HUES48 (cell line): ENCODE data around the gene EVC.

Experiments used
- H3K27ac ChIP-seq: one replicate; pipeline ENCODE4 v1.7.0; 2013; ENCODE audit warnings: low read depth, low read length, inconsistent platforms
- H3K27me3 ChIP-seq: 2 replicates; pipeline ENCODE4 v1.6.1; 2013; ENCODE audit warnings: mild to moderate bottlenecking, low read length; ENCODE audit not compliant: control insufficient read depth, insufficient read depth
- H3K36me3 ChIP-seq: 2 replicates; pipeline ENCODE4 v1.6.1; 2013; ENCODE audit warnings: low read length; ENCODE audit not compliant: control insufficient read depth, insufficient read depth
- H3K4me1 ChIP-seq: 2 replicates; pipeline ENCODE4 v1.6.1; 2013; ENCODE audit warnings: mild to moderate bottlenecking, low read length; ENCODE audit not compliant: control insufficient read depth, insufficient read depth
- H3K4me3 ChIP-seq: 2 replicates; pipeline ENCODE4 v1.5.1; 2013; ENCODE audit warnings: mild to moderate bottlenecking, low read depth, low read length
- H3K9ac ChIP-seq: 2 replicates; pipeline ENCODE4 v1.6.1; 2013; ENCODE audit warnings: mild to moderate bottlenecking, low read depth, low read length, moderate library complexity
- H3K9me3 ChIP-seq: 2 replicates; pipeline ENCODE4 v1.6.1; 2013; ENCODE audit warnings: low read length; ENCODE audit not compliant: control insufficient read depth, insufficient read depth

Gene EVC

GRCh38 chr4:5774416-5775036 is 63.5 kb downstream of the EVC start:
- Histone ChIP-seq H3K27me3 (no peaks in the 10 kb centered on the region), H3K36me3 (peaks cover 4% of the 10 kb centered on the region; the same call in 1 of the 2 replicates), H3K9me3 (peaks cover 27% of the 10 kb centered on the region), H3K9ac (no peak overlapping the region), H3K4me3 (no peak overlapping the region), H3K4me1 (peaks cover 7% of the 10 kb centered on the region; the same call in 1 of the 2 replicates), H3K27ac (no peak overlapping the region)

GRCh38 chr4:5776510-5776909 is 65.5 kb downstream of the EVC start:
- no peak overlapping the region for H3K27ac ChIP-seq
- peaks cover 7% of the 10 kb centered on the region; the same call in 1 of the 2 replicates for H3K4me1 ChIP-seq
- H3K4me3 ChIP-seq, result no peak overlapping the region
- no peaks in the 10 kb centered on the region for H3K27me3 ChIP-seq
- peaks cover 19% of the 10 kb centered on the region for H3K9me3 ChIP-seq
- H3K36me3 ChIP-seq, result no peaks in the 10 kb centered on the region
- no peak overlapping the region for H3K9ac ChIP-seq

GRCh38 chr4:5780831-5781480 is 70.0 kb downstream of the EVC start:
- H3K27ac ChIP-seq, result no peak overlapping the region
- H3K27me3 ChIP-seq, result no peaks in the 10 kb centered on the region
- H3K36me3 ChIP-seq, result peaks cover 6% of the 10 kb centered on the region; the same call in 1 of the 2 replicates
- H3K9me3 ChIP-seq, result peaks cover 13% of the 10 kb centered on the region
- no peak overlapping the region for H3K9ac ChIP-seq
- H3K4me3 ChIP-seq, result no peak overlapping the region
- no peaks in the 10 kb centered on the region for H3K4me1 ChIP-seq

- Histone ChIP-seq H3K27ac (no peak overlapping the region), H3K4me1 (no peaks in the 10 kb centered on the region), H3K9me3 (peaks cover 5% of the 10 kb centered on the region), H3K4me3 (no peak overlapping the region), H3K36me3 (peaks cover 8% of the 10 kb centered on the region; the same call in 1 of the 2 replicates), H3K9ac (no peak overlapping the region), H3K27me3 (no peaks in the 10 kb centered on the region)
Measured at GRCh38 chr4:5781691-5782090, 70.7 kb downstream of the EVC start.

- Histone ChIP-seq H3K9me3 (no peaks in the 10 kb centered on the region), H3K27me3 (no peaks in the 10 kb centered on the region), H3K4me3 (no peak overlapping the region)
Measured at GRCh38 chr4:5782829-5783476, 72.0 kb downstream of the EVC start.

GRCh38 chr4:5783486-5783885 is 72.5 kb downstream of the EVC start:
- Histone ChIP-seq H3K27ac (no peak overlapping the region), H3K9me3 (no peaks in the 10 kb centered on the region), H3K4me3 (no peak overlapping the region), H3K36me3 (peaks cover 16% of the 10 kb centered on the region), H3K27me3 (no peaks in the 10 kb centered on the region), H3K4me1 (no peaks in the 10 kb centered on the region), H3K9ac (no peak overlapping the region)

More at GRCh38 chr4:5782829-5783476, 72.0 kb downstream of the EVC start:
- Histone ChIP-seq H3K4me1 (no peaks in the 10 kb centered on the region), H3K27ac (no peak overlapping the region), H3K9ac (no peak overlapping the region), H3K36me3 (peaks cover 13% of the 10 kb centered on the region)

- no peaks in the 10 kb centered on the region for H3K27me3 ChIP-seq
- H3K4me3 ChIP-seq, result no peak overlapping the region
- H3K9ac ChIP-seq, result no peak overlapping the region
- H3K9me3 ChIP-seq, result no peaks in the 10 kb centered on the region
- H3K4me1 ChIP-seq, result no peaks in the 10 kb centered on the region
- peaks cover 17% of the 10 kb centered on the region for H3K36me3 ChIP-seq
- no peak overlapping the region for H3K27ac ChIP-seq
Measured at GRCh38 chr4:5784021-5784420, 73.0 kb downstream of the EVC start.

GRCh38 chr4:5784960-5785611 is 74.1 kb downstream of the EVC start:
- no peak overlapping the region for H3K27ac ChIP-seq
- H3K36me3 ChIP-seq, result peaks cover 17% of the 10 kb centered on the region
- no peaks in the 10 kb centered on the region for H3K4me1 ChIP-seq
- H3K27me3 ChIP-seq, result no peaks in the 10 kb centered on the region
- no peaks in the 10 kb centered on the region for H3K9me3 ChIP-seq
- no peak overlapping the region for H3K4me3 ChIP-seq
- H3K9ac ChIP-seq, result no peak overlapping the region

- H3K27me3 ChIP-seq, result no peaks in the 10 kb centered on the region
- no peaks in the 10 kb centered on the region for H3K9me3 ChIP-seq
- H3K27ac ChIP-seq, result no peak overlapping the region
- peaks cover 17% of the 10 kb centered on the region for H3K36me3 ChIP-seq
- H3K9ac ChIP-seq, result no peak overlapping the region
- no peak overlapping the region for H3K4me3 ChIP-seq
- no peaks in the 10 kb centered on the region for H3K4me1 ChIP-seq
Measured at GRCh38 chr4:5785806-5786680, 75.0 kb downstream of the EVC start.

GRCh38 chr4:5787311-5787710 is 76.3 kb downstream of the EVC start:
- no peak overlapping the region for H3K9ac ChIP-seq
- H3K27me3 ChIP-seq, result no peaks in the 10 kb centered on the region
- H3K27ac ChIP-seq, result no peak overlapping the region

More at GRCh38 chr4:5787311-5787710, 76.3 kb downstream of the EVC start:
- Histone ChIP-seq H3K4me3 (no peak overlapping the region), H3K36me3 (peaks cover 17% of the 10 kb centered on the region), H3K9me3 (no peaks in the 10 kb centered on the region), H3K4me1 (no peaks in the 10 kb centered on the region)
